AG04449 (cell line): ENCODE data around the gene NATD1.
A peak's percentile ranks its signal among the peaks of the same experiment; 100 is the strongest.

Experiments used
- CTCF ChIA-PET: fragments of 350-600 bp; formaldehyde crosslinking; extraction: SDS; loops from one replicate; lab custom pipeline; 2021; ENCODE audit warnings: antibody characterized with exemption; lab: Yijun Ruan, JAX
- POLR2A ChIA-PET: fragments of 400-600, 350-600 bp; formaldehyde crosslinking; extraction: SDS; loops from one replicate; lab custom pipeline; 2020; ENCODE audit warnings: antibody characterized with exemption, inconsistent platforms; lab: Yijun Ruan, JAX
- DNase-seq: peaks from one replicate; pipeline ENCODE4 v3.0.0-alpha.2; 2010; ENCODE audit warnings: low read depth, low spot score
- H3K4me3 ChIP-seq: 2 replicates; pipeline ENCODE4 v1.5.1; 2011; ENCODE audit warnings: low read depth, mild to moderate bottlenecking, control low read depth, low read length
- CTCF ChIP-seq: IDR thresholded peaks from one replicate; pipeline ENCODE4 v1.5.1; 2011; ENCODE audit warnings: mild to moderate bottlenecking, moderate library complexity, low read length, control low read depth, inconsistent platforms; ENCODE audit not compliant: insufficient read depth; ENCODE audit errors: missing control alignments

Gene NATD1

GRCh38 chr17:21252796-21253645 is at the start of gene NATD1:
Gene NATD1 (minus strand): TSS chr17:21253410. CDS start chr17:21253264, 146 bp downstream.
- DNase-seq: no peak
- H3K4me3 ChIP-seq: peak within 1 kb of the TSS; percentile 59
- no peak for TF ChIP-seq CTCF
- ChIA-PET CTCF (interaction anchor here (2.3 to 4.1 kb wide), 2 partner anchors 27 to 124 kb away, joined by 10 to 26 read pairs; no protein-coding TSS in a partner anchor), POLR2A (interaction anchor here (0.7 to 0.8 kb wide), 2 partner anchors 33 to 210 kb away, joined by 3 read pairs; no protein-coding TSS in a partner anchor)

GRCh38 chr17:21301593-21302550 is 48.7 kb upstream of the NATD1 start:
- H3K4me3 ChIP-seq: no peak overlapping the region
- ChIA-PET CTCF (interaction anchor here (0.8 to 1.6 kb wide), 5 partner anchors 11 to 172 kb away, joined by 3 to 5 read pairs (median 3); no protein-coding TSS in a partner anchor), POLR2A (interaction anchor here (0.8 kb wide), 1 partner anchor 16 kb away, joined by 3 read pairs; no protein-coding TSS in a partner anchor)
- DNase-seq: no peak
- TF ChIP-seq CTCF: no peak

- TF ChIP-seq CTCF: no peak
- no peak for DNase-seq
- CTCF ChIA-PET: interaction anchor here (0.8 to 2.4 kb wide), 4 partner anchors 22 to 172 kb away, joined by 3 to 7 read pairs (median 4); no protein-coding TSS in a partner anchor
- H3K4me3 ChIP-seq: no peak overlapping the region
- POLR2A ChIA-PET: interaction anchor here (0.6 to 0.8 kb wide), 2 partner anchors 15 to 108 kb away, joined by 3 read pairs; no protein-coding TSS in a partner anchor
Measured at GRCh38 chr17:21300601-21301571, 47.7 kb upstream of the NATD1 start.

GRCh38 chr17:21299981-21300600 is 46.9 kb upstream of the NATD1 start:
- ChIA-PET POLR2A (interaction anchor here (0.6 kb wide), 1 partner anchor 107 kb away, joined by 3 read pairs; no protein-coding TSS in a partner anchor), CTCF (interaction anchor here (1.5 to 2.4 kb wide), 2 partner anchors 21 to 171 kb away, joined by 4 to 7 read pairs; no protein-coding TSS in a partner anchor)
- no peak overlapping the region for H3K4me3 ChIP-seq
- no peak for DNase-seq
- no peak for TF ChIP-seq CTCF
